Gastrocnemius medialis (tissue), 4 donors: ENCODE measurements around the gene ZBTB22.

Experiments
- CTCF ChIP-seq, 5 experiments: fragments of 450-650 bp in 3 of 5; fragments of 200-600 bp in 2 of 5; sonication (generic) in 2 of 5; IDR thresholded peaks in 4 of 5; conservative IDR thresholded peaks in 1 of 5; 1 replicate in 4 of 5; 2 replicates in 1 of 5; pipeline ENCODE4 v1.5.1; 2016 to 2019; ENCODE audit warnings: antibody characterized with exemption in 5 of 5, mild to moderate bottlenecking in 3 of 5, moderate library complexity in 3 of 5
- POLR2A ChIP-seq, 2 donors: fragments of 450-650 bp; IDR thresholded peaks; one replicate each; pipeline ENCODE4 v1.6.1; 2017; ENCODE audit warnings: antibody characterized with exemption in 2 of 2, mild to moderate bottlenecking in 2 of 2, moderate library complexity in 2 of 2

GRCh38 chr6:33367009-33367714 is 49.6 kb upstream of the ZBTB22 start:
- TF ChIP-seq CTCF (IDR thresholded peaks at IDR 0.05 in 4 of 5, conservative IDR thresholded peaks at IDR 0.05 in 1 of 5) (no peak), POLR2A (IDR thresholded peaks at IDR 0.05) (no peak)
